ENCODE results near the gene BCL2L2. TPM values are rescaled to one million over a fixed set of nuclear protein-coding genes. Genes with fewer than 3 reads are reported as not detected.

Gene BCL2L2
- total RNA-seq, 2 donors from 2014 or later, result 17.5 to 26.3 TPM

GRCh38 chr14:23307146-23307530 is 505 bp downstream of the BCL2L2 start:
- Mint-ChIP-seq H3K36me3 (no peaks in the 10 kb centered on the region), H3K9me3 (no peaks in the 10 kb centered on the region), H3K27ac (peak overlapping the region; percentile 72 to 94), H3K4me1 (ENCODE audit: low read depth in 2 of 2) (peaks cover 32 to 39% of the 10 kb centered on the region in 2 donors), H3K4me3 (peak overlapping the region; percentile 84), H3K27me3 (no peaks in the 10 kb centered on the region)
- DNase-seq (ENCODE audit: low spot score), result no peak
- ATAC-seq, result no peak

GRCh38 chr14:23307687-23308644 is 1.3 kb downstream of the BCL2L2 start:
- Mint-ChIP-seq H3K9me3 (no peaks in the 10 kb centered on the region), H3K27me3 (no peaks in the 10 kb centered on the region), H3K4me1 (ENCODE audit: low read depth in 2 of 2) (peaks cover 32 to 35% of the 10 kb centered on the region in 2 donors), H3K27ac (peak overlapping the region; percentile 72 to 94), H3K4me3 (peak overlapping the region; percentile 84), H3K36me3 (no peaks in the 10 kb centered on the region)
- no peak for ATAC-seq
- DNase-seq (ENCODE audit: low spot score), result no peak

- Mint-ChIP-seq H3K4me1 (ENCODE audit: low read depth in 2 of 2) (peaks cover 32% of the 10 kb centered on the region in 2 donors), H3K9me3 (no peaks in the 10 kb centered on the region), H3K27me3 (no peaks in the 10 kb centered on the region), H3K36me3 (no peaks in the 10 kb centered on the region), H3K4me3 (no peak overlapping the region), H3K27ac (peak overlapping the region in 1 of 2 donors; percentile 60)
- ATAC-seq (no peak), DNase-seq (ENCODE audit: low spot score) (no peak)
These were observed 2.2 kb downstream of the BCL2L2 start for GRCh38 chr14:23308721-23309445.

GRCh38 chr14:23310546-23310945 is 3.9 kb downstream of the BCL2L2 start:
- DNase-seq (ENCODE audit: low spot score) (no peak), ATAC-seq (no peak)
- no peaks in the 10 kb centered on the region for H3K36me3 Mint-ChIP-seq
- H3K27me3 Mint-ChIP-seq, result no peaks in the 10 kb centered on the region
- no peak overlapping the region for H3K27ac Mint-ChIP-seq
- H3K4me3 Mint-ChIP-seq, result no peak overlapping the region
- no peaks in the 10 kb centered on the region for H3K9me3 Mint-ChIP-seq
- H3K4me1 Mint-ChIP-seq (ENCODE audit: low read depth in 2 of 2), result peaks cover 26 to 32% of the 10 kb centered on the region in 2 donors

GRCh38 chr14:23316300-23316699 is 9.7 kb downstream of the BCL2L2 start:
- ATAC-seq, result no peak
- Mint-ChIP-seq H3K27me3 (no peaks in the 10 kb centered on the region), H3K9me3 (no peaks in the 10 kb centered on the region), H3K36me3 (peaks cover 9% of the 10 kb centered on the region), H3K4me1 (ENCODE audit: low read depth in 2 of 2) (peaks cover 12 to 14% of the 10 kb centered on the region in 2 donors), H3K27ac (no peak overlapping the region), H3K4me3 (no peak overlapping the region)
- DNase-seq (ENCODE audit: low spot score), result no peak

- no peaks in the 10 kb centered on the region for H3K9me3 Mint-ChIP-seq
- DNase-seq (ENCODE audit: low spot score) (no peak), ATAC-seq (no peak)
- H3K27ac Mint-ChIP-seq, result peak overlapping the region; percentile 96
- H3K27me3 Mint-ChIP-seq, result no peaks in the 10 kb centered on the region
- H3K4me1 Mint-ChIP-seq (ENCODE audit: low read depth in 2 of 2), result peaks cover 27 to 29% of the 10 kb centered on the region in 2 donors
- H3K36me3 Mint-ChIP-seq, result peaks cover 23% of the 10 kb centered on the region
- peak overlapping the region; percentile 96 for H3K4me3 Mint-ChIP-seq
These were observed 13.3 kb downstream of the BCL2L2 start for GRCh38 chr14:23319746-23320583.

GRCh38 chr14:23320584-23321571 is 14.2 kb downstream of the BCL2L2 start, which contains the start of gene PABPN1:
Gene PABPN1, plus strand, starts transcription at chr14:23321457. Its CDS starts 13 bp downstream, at chr14:23321470.
- peak within 1 kb of the TSS; percentile 96 for H3K4me3 Mint-ChIP-seq
- DNase-seq (ENCODE audit: low spot score) (peak; percentile 99), ATAC-seq (peak; percentile 95)
- H3K36me3 Mint-ChIP-seq, result peaks cover 25% of the 10 kb centered on the region
- H3K27ac Mint-ChIP-seq, result peak within 1 kb of the TSS; percentile 96
- H3K4me1 Mint-ChIP-seq (ENCODE audit: low read depth in 2 of 2), result peaks cover 27 to 29% of the 10 kb centered on the region in 2 donors
- H3K27me3 Mint-ChIP-seq, result no peaks in the 10 kb centered on the region
- no peaks in the 10 kb centered on the region for H3K9me3 Mint-ChIP-seq

GRCh38 chr14:23321572-23322547 is 15.2 kb downstream of the BCL2L2 start:
- Mint-ChIP-seq H3K27ac (peak overlapping the region; percentile 96), H3K4me3 (peak overlapping the region; percentile 96), H3K27me3 (no peaks in the 10 kb centered on the region), H3K9me3 (no peaks in the 10 kb centered on the region), H3K4me1 (ENCODE audit: low read depth in 2 of 2) (peaks cover 27 to 29% of the 10 kb centered on the region in 2 donors), H3K36me3 (peaks cover 29% of the 10 kb centered on the region)
- peak; percentile 1 to 14 for ATAC-seq
- DNase-seq (ENCODE audit: low spot score), result peak; percentile 80

GRCh38 chr14:23322568-23323517 is 16.2 kb downstream of the BCL2L2 start:
- H3K27me3 Mint-ChIP-seq, result no peaks in the 10 kb centered on the region
- ATAC-seq (no peak), DNase-seq (ENCODE audit: low spot score) (no peak)

GRCh38 chr14:23323838-23324454 is 17.3 kb downstream of the BCL2L2 start:
- ATAC-seq (no peak), DNase-seq (ENCODE audit: low spot score) (no peak)
- Mint-ChIP-seq H3K27ac (no peak overlapping the region), H3K4me3 (no peak overlapping the region), H3K27me3 (no peaks in the 10 kb centered on the region), H3K36me3 (peaks cover 29% of the 10 kb centered on the region), H3K9me3 (no peaks in the 10 kb centered on the region), H3K4me1 (ENCODE audit: low read depth in 2 of 2) (peaks cover 27 to 29% of the 10 kb centered on the region in 2 donors)

More at GRCh38 chr14:23322568-23323517, 16.2 kb downstream of the BCL2L2 start:
- H3K9me3 Mint-ChIP-seq, result no peaks in the 10 kb centered on the region
- peak overlapping the region; percentile 96 for H3K4me3 Mint-ChIP-seq
- H3K4me1 Mint-ChIP-seq (ENCODE audit: low read depth in 2 of 2), result peaks cover 27 to 29% of the 10 kb centered on the region in 2 donors
- H3K27ac Mint-ChIP-seq, result peak overlapping the region; percentile 91 to 96
- peaks cover 29% of the 10 kb centered on the region for H3K36me3 Mint-ChIP-seq

Data from natural killer cell treated with Interleukin-12 subunit alpha and Interleukin-12 subunit beta and Interleukin-15 and Interleukin-18, amount 100 ng/mL, for 72 hours (primary cell).